ENCODE data around the gene CLBA1.

DNA sequence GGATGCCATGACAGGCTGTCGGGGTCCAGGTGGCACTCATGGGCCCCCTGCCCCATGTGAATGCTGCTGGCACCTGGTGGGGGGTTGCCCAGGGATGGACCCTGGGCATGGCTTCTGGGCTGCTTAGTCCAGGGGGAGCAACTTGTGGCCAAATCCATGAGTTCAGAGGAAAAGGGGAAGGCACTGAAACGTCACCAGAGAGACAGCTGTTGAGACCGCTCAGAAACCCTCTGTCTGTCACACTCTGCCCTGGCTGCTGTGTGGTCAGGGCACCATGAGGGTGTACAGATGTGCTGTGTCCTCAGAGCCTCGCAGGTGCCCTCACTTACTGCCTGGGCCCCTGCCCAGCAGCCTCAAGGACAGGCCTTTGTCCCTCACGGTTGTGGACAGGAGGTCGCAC lies 9.4 kb downstream of the CLBA1 start:
- TF ChIP-seq EZH2 (IDR thresholded peaks at IDR 0.05; ENCODE audit: low read depth, unreplicated experiment) = no peak
- TF ChIP-seq, protein P1, sequence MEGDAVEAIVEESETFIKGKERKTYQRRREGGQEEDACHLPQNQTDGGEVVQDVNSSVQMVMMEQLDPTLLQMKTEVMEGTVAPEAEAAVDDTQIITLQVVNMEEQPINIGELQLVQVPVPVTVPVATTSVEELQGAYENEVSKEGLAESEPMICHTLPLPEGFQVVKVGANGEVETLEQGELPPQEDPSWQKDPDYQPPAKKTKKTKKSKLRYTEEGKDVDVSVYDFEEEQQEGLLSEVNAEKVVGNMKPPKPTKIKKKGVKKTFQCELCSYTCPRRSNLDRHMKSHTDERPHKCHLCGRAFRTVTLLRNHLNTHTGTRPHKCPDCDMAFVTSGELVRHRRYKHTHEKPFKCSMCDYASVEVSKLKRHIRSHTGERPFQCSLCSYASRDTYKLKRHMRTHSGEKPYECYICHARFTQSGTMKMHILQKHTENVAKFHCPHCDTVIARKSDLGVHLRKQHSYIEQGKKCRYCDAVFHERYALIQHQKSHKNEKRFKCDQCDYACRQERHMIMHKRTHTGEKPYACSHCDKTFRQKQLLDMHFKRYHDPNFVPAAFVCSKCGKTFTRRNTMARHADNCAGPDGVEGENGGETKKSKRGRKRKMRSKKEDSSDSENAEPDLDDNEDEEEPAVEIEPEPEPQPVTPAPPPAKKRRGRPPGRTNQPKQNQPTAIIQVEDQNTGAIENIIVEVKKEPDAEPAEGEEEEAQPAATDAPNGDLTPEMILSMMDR (conservative IDR thresholded peaks at IDR 0.05; ENCODE audit: low read depth in 2 of 2) = no peak

All from GM23338 (cell line).